SH-SY5Y (cell line): ENCODE data around the gene HAGH.

ENCODE experiments used
- GATA2 ChIP-seq: IDR thresholded peaks from 2 replicates; pipeline ENCODE4 v1.6.1; 2011; ENCODE audit warnings: mild to moderate bottlenecking, low read depth, low read length
- GATA3 ChIP-seq: IDR thresholded peaks from 2 replicates; pipeline ENCODE4 v1.6.1; 2011; ENCODE audit warnings: low read depth, mild to moderate bottlenecking, low read length, moderate library complexity

Gene HAGH

GRCh38 chr16:1821861-1822611, 4.6 kb downstream of the HAGH start:
- TF ChIP-seq GATA3 (no peak), GATA2 (no peak)

- no peak for TF ChIP-seq GATA3
- no peak for TF ChIP-seq GATA2
These were observed 5.7 kb downstream of the HAGH start for GRCh38 chr16:1820946-1821290.

GRCh38 chr16:1820096-1820945, 6.3 kb downstream of the HAGH start:
- no peak for TF ChIP-seq GATA3
- TF ChIP-seq GATA2: no peak

- TF ChIP-seq GATA3 (no peak), GATA2 (no peak)
These were observed 7.0 kb downstream of the HAGH start for GRCh38 chr16:1819611-1820010.

DNA sequence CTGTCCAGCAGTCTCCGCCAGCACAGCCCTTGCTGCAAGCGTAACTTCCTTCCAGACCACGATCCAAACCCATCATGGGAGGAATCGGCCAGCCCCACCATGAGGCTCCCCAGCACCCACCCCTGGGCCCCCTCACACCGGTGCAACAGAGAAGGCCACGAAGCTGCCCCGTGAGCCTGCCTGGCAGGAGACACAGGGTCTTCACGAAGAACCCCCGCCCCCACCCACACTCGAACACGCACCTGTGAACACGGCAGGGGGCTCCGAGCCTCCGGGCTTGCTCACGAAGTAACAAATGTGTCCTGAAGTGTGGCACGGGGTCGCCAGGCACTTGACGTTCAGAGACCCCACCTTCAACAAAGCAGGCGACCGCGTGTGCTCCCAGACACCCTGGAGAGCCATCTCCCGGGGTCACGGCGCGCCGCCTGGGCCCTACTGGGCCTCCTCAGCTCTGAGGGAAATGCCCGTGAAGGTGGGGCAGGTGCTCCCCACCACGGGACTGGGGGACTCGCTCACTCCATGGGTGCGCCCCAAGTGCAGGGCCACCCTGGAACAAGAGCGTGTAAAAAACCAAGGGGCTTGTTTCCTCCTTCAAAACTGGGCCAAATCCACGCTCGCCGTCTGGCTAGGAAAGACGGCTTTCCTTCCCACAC, 7.6 kb downstream of the HAGH start:
- no peak for TF ChIP-seq GATA3

GRCh38 chr16:1818204-1818872, 8.3 kb downstream of the HAGH start:
- TF ChIP-seq GATA3: no peak
- no peak for TF ChIP-seq GATA2

GRCh38 chr16:1817716-1818115, 8.9 kb downstream of the HAGH start:
- TF ChIP-seq GATA3 (no peak), GATA2 (no peak)

DNA sequence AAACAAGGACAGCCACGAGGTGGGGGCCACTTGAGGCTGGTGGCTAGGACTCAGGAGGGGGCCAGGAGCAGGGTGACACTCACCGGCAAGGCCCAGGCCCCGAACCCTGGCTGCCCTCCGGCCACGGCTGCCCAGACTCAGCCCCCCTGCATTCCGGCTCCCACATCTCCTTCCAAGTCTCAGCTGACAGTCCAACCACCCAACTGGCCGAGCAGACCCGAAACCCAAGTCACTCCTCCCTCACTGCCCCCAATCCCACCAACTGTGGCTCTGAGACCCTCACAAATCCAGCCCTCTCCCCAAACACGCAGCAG, 9.4 kb downstream of the HAGH start:
- no peak for TF ChIP-seq GATA2
- TF ChIP-seq GATA3: no peak

DNA sequence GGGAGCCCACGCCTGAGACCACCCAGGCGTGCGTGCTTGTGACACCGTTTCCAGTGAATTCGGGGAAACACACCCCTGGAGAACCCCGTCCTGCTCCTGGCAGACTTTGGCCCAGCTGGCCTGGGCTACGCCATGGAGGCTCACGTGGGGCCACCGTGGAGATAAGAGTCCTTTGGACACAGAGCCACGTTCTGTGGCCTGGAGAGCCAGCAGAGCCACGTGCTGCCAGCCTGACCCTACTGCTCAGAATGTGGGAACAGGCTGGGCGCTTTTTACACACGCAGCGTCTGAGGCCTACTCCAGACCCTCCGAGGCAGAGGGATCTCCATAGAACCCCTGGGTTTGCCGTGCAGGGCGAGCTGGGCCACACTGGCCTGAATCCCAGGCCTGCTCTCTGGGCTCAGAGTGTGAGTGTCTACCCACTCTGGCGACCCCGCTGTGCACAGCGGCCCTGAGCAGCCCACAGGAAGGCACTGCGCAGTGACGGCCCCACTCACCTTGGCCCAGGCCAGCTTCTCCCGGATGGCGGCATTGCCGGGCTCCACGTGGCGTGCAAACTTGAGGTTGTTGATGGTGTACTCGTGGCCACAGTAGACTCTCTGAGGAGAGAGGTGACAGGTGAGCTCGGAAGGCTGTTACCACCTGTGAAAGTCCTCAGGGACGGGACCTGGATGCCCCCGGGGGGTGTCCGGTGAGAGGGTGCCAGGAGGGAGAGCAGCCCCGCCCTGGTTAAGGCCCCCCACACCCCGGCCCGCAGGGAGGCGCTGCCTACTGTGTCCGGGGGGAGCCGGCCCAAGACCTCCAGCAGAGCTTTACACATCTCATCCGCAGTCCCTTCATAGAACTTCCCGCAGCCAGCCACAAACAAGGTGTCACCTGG, 10.0 kb downstream of the HAGH start:
- TF ChIP-seq GATA2 (no peak), GATA3 (no peak)

- no peak for TF ChIP-seq GATA3
- no peak for TF ChIP-seq GATA2
These were observed 11.2 kb downstream of the HAGH start for GRCh38 chr16:1815461-1815860.

DNA sequence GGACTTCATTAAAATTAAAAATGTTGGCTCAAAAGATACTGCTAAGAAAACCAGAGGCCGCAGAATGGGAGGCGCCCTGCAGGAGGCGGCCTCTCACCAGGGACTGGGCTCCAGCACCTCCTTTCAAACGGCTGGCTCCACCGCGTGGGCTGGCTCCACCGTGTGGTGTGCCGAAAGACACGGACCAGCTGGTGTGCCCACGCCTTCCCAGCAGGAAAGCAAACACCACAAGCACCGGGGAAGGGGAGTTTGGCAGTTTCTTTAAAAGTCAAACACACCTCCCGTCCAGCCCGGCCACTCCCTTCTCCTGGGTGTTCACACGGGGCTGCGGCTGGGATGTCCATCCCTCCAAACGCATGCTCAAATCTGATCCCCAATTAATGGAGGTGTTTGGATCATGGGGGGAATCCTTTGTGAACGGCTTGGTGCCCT, 13.9 kb downstream of the HAGH start:
- TF ChIP-seq GATA3 (no peak), GATA2 (no peak)

DNA sequence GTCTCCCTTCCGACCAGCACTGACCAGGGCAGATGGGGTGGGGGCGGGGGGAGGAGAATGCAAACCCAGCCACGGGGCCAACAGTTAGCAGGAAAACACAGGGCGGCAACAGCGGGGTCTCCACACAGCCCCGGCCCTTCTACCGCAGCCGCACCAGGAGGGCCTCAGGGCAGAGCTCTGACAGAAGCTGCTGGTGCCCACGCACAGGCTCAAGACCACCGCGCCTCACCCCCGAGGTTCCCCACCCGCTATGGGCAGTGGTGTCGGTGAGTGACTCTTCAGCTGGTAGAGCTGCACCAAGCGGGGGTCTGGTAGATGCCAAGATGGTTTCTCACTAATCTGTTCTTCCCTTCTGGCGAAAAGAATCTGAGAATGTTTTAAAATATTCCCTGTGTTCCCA, 16.1 kb downstream of the HAGH start:
- TF ChIP-seq GATA2 (no peak), GATA3 (no peak)

- no peak for TF ChIP-seq GATA3
- TF ChIP-seq GATA2: no peak
These were observed 16.5 kb downstream of the HAGH start for GRCh38 chr16:1810106-1810505.
